Erythroblast (primary cell): ENCODE results near the gene PCDHGA2.

ENCODE experiments used
- GATA1 ChIP-seq: IDR thresholded peaks from 2 replicates; pipeline ENCODE4 v1.6.1; 2011; ENCODE audit warnings: low read depth, mild to moderate bottlenecking, control low read depth, low read length, moderate library complexity
- POLR2A ChIP-seq: IDR thresholded peaks from 2 replicates; pipeline ENCODE4 v1.6.1; 2011; ENCODE audit warnings: mild to moderate bottlenecking, low read length

DNA sequence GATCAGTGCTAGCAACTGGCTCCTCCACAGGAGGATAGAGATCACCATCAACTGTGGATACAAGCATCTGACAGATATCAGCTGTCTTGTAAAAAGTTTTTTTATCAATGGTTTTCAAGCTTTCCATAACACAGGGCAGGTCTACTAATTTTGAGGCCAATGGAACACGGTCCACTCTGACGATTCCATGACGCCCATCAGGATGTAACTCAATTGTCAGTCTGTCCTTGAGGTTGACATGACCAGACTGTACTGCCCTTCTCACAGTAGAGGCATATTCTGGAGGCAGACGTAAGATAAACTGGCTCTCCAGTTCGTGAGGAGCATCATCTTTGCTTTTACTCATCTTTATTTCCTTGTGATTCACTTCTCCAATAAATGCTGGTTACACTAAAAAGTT is 18.9 kb upstream of the PCDHGA2 start:
- TF ChIP-seq POLR2A (no peak), GATA1 (no peak)
